ENCODE results near the gene C16orf82.
"Not testable (repeated sequence)": the region's sequence is repeated elsewhere in the genome, so short reads cannot be mapped to it uniquely, and the experiment has no call there.

Gene C16orf82

GRCh38 chr16:27066668-27067537 lies at the start of gene C16orf82:
C16orf82 (plus strand) TSS chr16:27066927.
- DNase-seq (ENCODE audit: low read depth): no peak

- DNase-seq (ENCODE audit: low read depth): no peak
These were observed 46.7 kb upstream of the C16orf82 start for GRCh38 chr16:27020031-27020430.

- no peak for DNase-seq (ENCODE audit: low read depth)
These were observed 42.7 kb upstream of the C16orf82 start for GRCh38 chr16:27024010-27024409.

- no peak for DNase-seq (ENCODE audit: low read depth)
These were observed 41.1 kb upstream of the C16orf82 start for GRCh38 chr16:27025581-27025980.

GRCh38 chr16:27027971-27028370 lies 38.8 kb upstream of the C16orf82 start:
- DNase-seq (ENCODE audit: low read depth): no peak

GRCh38 chr16:27028591-27029110 lies 38.1 kb upstream of the C16orf82 start:
- no peak for DNase-seq (ENCODE audit: low read depth)

- DNase-seq (ENCODE audit: low read depth): no peak
These were observed 37.2 kb upstream of the C16orf82 start for GRCh38 chr16:27029525-27029924.

GRCh38 chr16:27033281-27033979 lies 33.3 kb upstream of the C16orf82 start:
- no peak for DNase-seq (ENCODE audit: low read depth)

GRCh38 chr16:27040732-27041131 lies 26.0 kb upstream of the C16orf82 start:
- DNase-seq (ENCODE audit: low read depth): no peak

GRCh38 chr16:27046958-27047518 lies 19.7 kb upstream of the C16orf82 start:
- DNase-seq (ENCODE audit: low read depth): no peak

GRCh38 chr16:27048316-27048715 lies 18.4 kb upstream of the C16orf82 start:
- no peak for DNase-seq (ENCODE audit: low read depth)

- no peak for DNase-seq (ENCODE audit: low read depth)
These were observed 17.6 kb upstream of the C16orf82 start for GRCh38 chr16:27049117-27049516.

- no peak for DNase-seq (ENCODE audit: low read depth)
These were observed 14.7 kb upstream of the C16orf82 start for GRCh38 chr16:27052007-27052406.

- no peak for DNase-seq (ENCODE audit: low read depth)
These were observed 12.7 kb upstream of the C16orf82 start for GRCh38 chr16:27053996-27054395.

- DNase-seq (ENCODE audit: low read depth): no peak
These were observed 8.4 kb upstream of the C16orf82 start for GRCh38 chr16:27058299-27058698.

GRCh38 chr16:27070776-27071175 lies 4.0 kb downstream of the C16orf82 start:
- no peak for DNase-seq (ENCODE audit: low read depth)

GRCh38 chr16:27073733-27074132 lies 7.0 kb downstream of the C16orf82 start:
- DNase-seq (ENCODE audit: low read depth): no peak

- DNase-seq (ENCODE audit: low read depth): no peak
These were observed 14.2 kb downstream of the C16orf82 start for GRCh38 chr16:27080895-27081294.

GRCh38 chr16:27083861-27084261 lies 17.1 kb downstream of the C16orf82 start:
- no peak for DNase-seq (ENCODE audit: low read depth)

- DNase-seq (ENCODE audit: low read depth): no peak
These were observed 17.7 kb downstream of the C16orf82 start for GRCh38 chr16:27084307-27085028.

- DNase-seq (ENCODE audit: low read depth): no peak
These were observed 18.5 kb downstream of the C16orf82 start for GRCh38 chr16:27085182-27085581.

- not testable (repeated sequence) for DNase-seq (ENCODE audit: low read depth)
These were observed 19.3 kb downstream of the C16orf82 start for GRCh38 chr16:27086031-27086430.
